ENCODE results near the gene CAMK2D. TPM values are rescaled to one million over a fixed set of nuclear protein-coding genes. Genes with fewer than 3 reads are reported as not detected.

The CAMK2D gene
- polyA plus RNA-seq, 2 of the 4 experiments (the other 2 are of a cell fraction) = 19.1 to 59.9 TPM

DNA sequence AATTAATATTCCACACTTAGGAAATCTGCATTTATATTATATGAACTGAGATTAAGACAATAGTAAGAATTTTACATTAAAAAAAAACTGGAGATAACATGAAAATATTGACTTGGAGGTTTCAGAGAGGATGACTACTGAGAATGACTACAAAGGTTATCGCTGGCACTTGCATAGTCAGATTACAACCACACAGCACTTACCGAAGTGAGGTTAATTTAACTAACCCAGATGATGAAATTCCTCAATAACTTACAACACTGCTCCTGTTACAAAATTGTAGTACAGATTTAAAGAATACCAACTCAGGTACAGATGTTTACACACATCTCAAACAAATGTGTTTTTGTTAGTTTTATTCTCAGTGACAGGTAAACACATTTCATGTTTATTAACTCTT is 283.5 kb downstream of the CAMK2D start:
- 0 out of 3 replicates have a peak, but pooled peaks cover 3% of the 10 kb centered on the region for H3K4me1 ChIP-seq
- FAIRE-seq = no peak
- no peak for DNase-seq (ENCODE audit: low read depth in 1 of 2, low spot score in 1 of 2)
- no peak for ATAC-seq
- H3K27ac ChIP-seq = no peak overlapping the region
- CTCF ChIA-PET = no interaction called here
- POLR2A ChIA-PET = no interaction called here
- 94% methylated on average over 2 of the region's 2 CpGs for WGBS (ENCODE audit: missing lambda C conversion rate)
- peaks cover 10% of the 10 kb centered on the region for H3K9me3 ChIP-seq
- no peak overlapping the region for H3K4me2 ChIP-seq
- TF ChIP-seq ELK1 (IDR thresholded peaks at IDR 0.05; ENCODE audit: low read depth, low read length) (no peak), FOXS1 (CRISPR knock-in tag; IDR thresholded peaks at IDR 0.05) (no peak), CBX8 (IDR thresholded peaks at IDR 0.05) (no peak), RNF2 (IDR thresholded peaks at IDR 0.05; ENCODE audit: borderline replicate concordance, low read depth) (no peak), ZNF302 (CRISPR knock-in tag; IDR thresholded peaks at IDR 0.05) (no peak), TP53 (CRISPR knock-in tag; IDR thresholded peaks at IDR 0.05) (no peak), EP300 (IDR thresholded peaks at IDR 0.05) (no peak), POLR2AphosphoS2 (conservative IDR thresholded peaks at IDR 0.05; ENCODE audit: low read length) (no peak), GATA3 (IDR thresholded peaks at IDR 0.05; ENCODE audit: borderline replicate concordance) (no peak), FOSL2 (IDR thresholded peaks at IDR 0.05) (no peak), FOSL2 (CRISPR knock-in tag; IDR thresholded peaks at IDR 0.05) (no peak), CHD2 (IDR thresholded peaks at IDR 0.05; ENCODE audit: low read length, partially characterized antibody) (no peak)
- H3K4me3 ChIP-seq = no peak overlapping the region

- no peak overlapping the region for H3K4me2 ChIP-seq
- DNase-seq (ENCODE audit: low read depth in 1 of 2, low spot score in 1 of 2) (no peak), ATAC-seq (no peak), FAIRE-seq (no peak)
- ChIA-PET CTCF (no interaction called here), POLR2A (no interaction called here)
- TF ChIP-seq CBX2 (IDR thresholded peaks at IDR 0.05; ENCODE audit: borderline replicate concordance, low read depth) (no peak), SREBF2 (IDR thresholded peaks at IDR 0.05) (no peak), EP300 (IDR thresholded peaks at IDR 0.05) (no peak), NFE2L2 (conservative IDR thresholded peaks at IDR 0.05; ENCODE audit: low read length) (no peak), HOXB13 (CRISPR knock-in tag; IDR thresholded peaks at IDR 0.05; ENCODE audit: low read depth) (no peak), RCOR1 (IDR thresholded peaks at IDR 0.05; ENCODE audit: low read depth, low read length) (no peak), BHLHE40 (IDR thresholded peaks at IDR 0.05; ENCODE audit: low read depth, low read length) (no peak), RFX5 (IDR thresholded peaks at IDR 0.05) (no peak), ELK1 (IDR thresholded peaks at IDR 0.05; ENCODE audit: low read depth, low read length) (no peak), ZFP36 (IDR thresholded peaks at IDR 0.05; ENCODE audit: borderline replicate concordance, partially characterized antibody) (no peak), USF2 (IDR thresholded peaks at IDR 0.05) (no peak), RNF2 (IDR thresholded peaks at IDR 0.05; ENCODE audit: borderline replicate concordance, low read depth) (no peak), E2F6 (IDR thresholded peaks at IDR 0.05; ENCODE audit: borderline replicate concordance, low read depth) (no peak), ZC3H11A (IDR thresholded peaks at IDR 0.05) (no peak), RAD21 (conservative IDR thresholded peaks at IDR 0.05 in 1 of 2, IDR thresholded peaks at IDR 0.05 in 1 of 2) (no peak), RARB (CRISPR knock-in tag; IDR thresholded peaks at IDR 0.05) (no peak), HEYL (CRISPR knock-in tag; IDR thresholded peaks at IDR 0.05) (no peak), FOSL2 (IDR thresholded peaks at IDR 0.05) (no peak), FOSL2 (CRISPR knock-in tag; IDR thresholded peaks at IDR 0.05) (no peak)
- TF ChIP-seq, protein P1, sequence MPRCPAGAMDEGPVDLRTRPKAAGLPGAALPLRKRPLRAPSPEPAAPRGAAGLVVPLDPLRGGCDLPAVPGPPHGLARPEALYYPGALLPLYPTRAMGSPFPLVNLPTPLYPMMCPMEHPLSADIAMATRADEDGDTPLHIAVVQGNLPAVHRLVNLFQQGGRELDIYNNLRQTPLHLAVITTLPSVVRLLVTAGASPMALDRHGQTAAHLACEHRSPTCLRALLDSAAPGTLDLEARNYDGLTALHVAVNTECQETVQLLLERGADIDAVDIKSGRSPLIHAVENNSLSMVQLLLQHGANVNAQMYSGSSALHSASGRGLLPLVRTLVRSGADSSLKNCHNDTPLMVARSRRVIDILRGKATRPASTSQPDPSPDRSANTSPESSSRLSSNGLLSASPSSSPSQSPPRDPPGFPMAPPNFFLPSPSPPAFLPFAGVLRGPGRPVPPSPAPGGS (IDR thresholded peaks at IDR 0.05) = no peak
- TF ChIP-seq, protein P2, sequence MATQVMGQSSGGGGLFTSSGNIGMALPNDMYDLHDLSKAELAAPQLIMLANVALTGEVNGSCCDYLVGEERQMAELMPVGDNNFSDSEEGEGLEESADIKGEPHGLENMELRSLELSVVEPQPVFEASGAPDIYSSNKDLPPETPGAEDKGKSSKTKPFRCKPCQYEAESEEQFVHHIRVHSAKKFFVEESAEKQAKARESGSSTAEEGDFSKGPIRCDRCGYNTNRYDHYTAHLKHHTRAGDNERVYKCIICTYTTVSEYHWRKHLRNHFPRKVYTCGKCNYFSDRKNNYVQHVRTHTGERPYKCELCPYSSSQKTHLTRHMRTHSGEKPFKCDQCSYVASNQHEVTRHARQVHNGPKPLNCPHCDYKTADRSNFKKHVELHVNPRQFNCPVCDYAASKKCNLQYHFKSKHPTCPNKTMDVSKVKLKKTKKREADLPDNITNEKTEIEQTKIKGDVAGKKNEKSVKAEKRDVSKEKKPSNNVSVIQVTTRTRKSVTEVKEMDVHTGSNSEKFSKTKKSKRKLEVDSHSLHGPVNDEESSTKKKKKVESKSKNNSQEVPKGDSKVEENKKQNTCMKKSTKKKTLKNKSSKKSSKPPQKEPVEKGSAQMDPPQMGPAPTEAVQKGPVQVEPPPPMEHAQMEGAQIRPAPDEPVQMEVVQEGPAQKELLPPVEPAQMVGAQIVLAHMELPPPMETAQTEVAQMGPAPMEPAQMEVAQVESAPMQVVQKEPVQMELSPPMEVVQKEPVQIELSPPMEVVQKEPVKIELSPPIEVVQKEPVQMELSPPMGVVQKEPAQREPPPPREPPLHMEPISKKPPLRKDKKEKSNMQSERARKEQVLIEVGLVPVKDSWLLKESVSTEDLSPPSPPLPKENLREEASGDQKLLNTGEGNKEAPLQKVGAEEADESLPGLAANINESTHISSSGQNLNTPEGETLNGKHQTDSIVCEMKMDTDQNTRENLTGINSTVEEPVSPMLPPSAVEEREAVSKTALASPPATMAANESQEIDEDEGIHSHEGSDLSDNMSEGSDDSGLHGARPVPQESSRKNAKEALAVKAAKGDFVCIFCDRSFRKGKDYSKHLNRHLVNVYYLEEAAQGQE (IDR thresholded peaks at IDR 0.05) = no peak
- peaks cover 10% of the 10 kb centered on the region for H3K9me3 ChIP-seq
- 0 out of 3 replicates have a peak, but pooled peaks cover 3% of the 10 kb centered on the region for H3K4me1 ChIP-seq
- H3K4me3 ChIP-seq = no peak overlapping the region
- WGBS (ENCODE audit: missing lambda C conversion rate) = 68% methylated on average over 2 of the region's 2 CpGs
- no peak overlapping the region for H3K27ac ChIP-seq
Observed at GRCh38 chr4:113476800-113477199, 284.7 kb downstream of the CAMK2D start.

Measured in A549 (cell line).